ENCODE data around the gene LRPPRC.
"Not testable (repeated sequence)": the region's sequence is repeated elsewhere in the genome, so short reads cannot be mapped to it uniquely, and the experiment has no call there.

The LRPPRC gene

DNA sequence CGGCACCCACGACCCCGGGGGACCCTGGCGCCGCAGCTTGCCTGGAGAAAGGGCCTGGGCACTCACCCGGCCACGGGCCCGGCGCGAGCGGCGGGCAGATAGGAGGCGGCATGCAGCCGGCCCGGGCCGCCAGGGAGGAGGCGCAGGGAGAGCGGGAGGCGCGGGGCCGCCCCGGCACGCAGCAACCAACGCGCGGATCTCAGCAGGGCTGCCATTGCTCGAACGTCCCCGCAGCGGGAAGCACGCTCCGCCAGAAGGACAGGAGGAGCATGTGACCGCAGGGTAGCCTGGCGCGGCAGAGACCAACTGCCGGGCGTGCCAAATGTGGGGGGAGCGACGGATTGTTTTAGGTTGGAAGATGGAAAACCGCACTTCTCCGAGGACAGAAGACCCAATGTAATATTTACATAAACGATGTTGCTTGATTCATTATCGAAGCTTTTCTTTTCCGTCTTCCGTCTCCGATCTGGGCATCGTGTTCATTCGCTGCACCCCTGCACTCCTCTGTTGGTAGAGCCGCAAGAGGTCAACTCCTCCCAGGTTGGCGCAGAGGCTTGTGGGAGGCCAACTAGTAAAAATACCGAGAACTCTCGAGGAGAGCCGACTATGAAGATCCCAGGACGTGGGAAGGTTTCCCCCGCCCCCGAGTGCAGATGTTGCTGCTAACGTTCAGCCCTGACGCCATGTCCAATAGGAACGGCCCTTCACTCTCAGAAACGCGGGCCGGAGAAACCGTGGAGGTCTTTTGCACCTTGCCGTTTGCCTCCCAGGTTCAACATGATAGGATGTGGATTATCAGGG is at the start of gene LRPPRC:
Gene LRPPRC, minus strand, starts transcription at position 257 of the 801 bp plus-strand sequence. Its CDS starts 42 bp downstream, at position 215.
- in situ Hi-C loops (cut with MboI; ENCODE audit: low pct_unique_long_range_greater_than_20kb, low sequenced_read_pairs) = no loop called here
- DNase-seq = peak; percentile 95

DNA sequence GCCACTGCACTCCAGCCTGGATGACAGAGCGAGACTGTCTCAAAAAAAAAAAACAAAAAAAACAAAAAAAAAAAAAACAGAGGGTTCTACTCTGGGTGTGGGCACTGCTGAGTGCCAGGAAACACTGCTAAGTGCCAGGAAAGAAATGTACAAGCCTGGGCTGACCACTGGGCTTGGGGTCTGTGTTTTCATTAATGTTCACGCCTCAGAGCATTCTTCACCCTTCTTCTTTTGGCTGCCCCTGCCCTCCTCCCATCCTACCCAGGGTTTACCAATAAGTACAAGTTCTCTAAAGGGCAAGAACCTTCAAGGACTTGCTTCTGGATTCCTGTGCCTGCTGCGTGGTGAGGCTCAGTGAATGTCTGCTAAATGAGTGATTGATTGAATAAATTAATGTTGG is 49.3 kb upstream of the LRPPRC start:
- in situ Hi-C loops (cut with MboI; ENCODE audit: low pct_unique_long_range_greater_than_20kb, low sequenced_read_pairs) = no loop called here
- no peak for DNase-seq

DNA sequence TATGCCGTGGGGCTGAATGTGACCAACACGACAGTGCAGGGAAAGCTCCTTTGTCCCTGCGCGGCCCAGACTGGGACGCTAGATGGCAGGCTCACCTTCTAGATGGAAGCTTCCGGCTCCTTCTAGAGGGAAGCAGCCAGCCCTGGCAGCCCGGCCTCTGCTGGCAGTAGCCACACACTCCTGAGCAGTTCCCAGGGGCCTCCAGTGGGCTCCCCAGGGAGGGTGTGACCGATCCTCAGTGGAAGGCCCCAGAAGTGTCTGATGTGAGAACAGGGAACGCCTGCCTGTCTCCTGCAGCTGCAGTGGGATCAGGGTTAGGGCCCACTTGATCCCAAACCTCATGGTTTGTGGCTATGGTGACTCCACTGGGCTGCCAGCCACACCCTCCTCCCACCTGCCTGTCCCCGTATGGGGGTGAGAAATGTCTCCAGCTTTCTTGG is 48.5 kb upstream of the LRPPRC start:
- peak; percentile 86 for DNase-seq
- in situ Hi-C loops (cut with MboI; ENCODE audit: low pct_unique_long_range_greater_than_20kb, low sequenced_read_pairs) = no loop called here

DNA sequence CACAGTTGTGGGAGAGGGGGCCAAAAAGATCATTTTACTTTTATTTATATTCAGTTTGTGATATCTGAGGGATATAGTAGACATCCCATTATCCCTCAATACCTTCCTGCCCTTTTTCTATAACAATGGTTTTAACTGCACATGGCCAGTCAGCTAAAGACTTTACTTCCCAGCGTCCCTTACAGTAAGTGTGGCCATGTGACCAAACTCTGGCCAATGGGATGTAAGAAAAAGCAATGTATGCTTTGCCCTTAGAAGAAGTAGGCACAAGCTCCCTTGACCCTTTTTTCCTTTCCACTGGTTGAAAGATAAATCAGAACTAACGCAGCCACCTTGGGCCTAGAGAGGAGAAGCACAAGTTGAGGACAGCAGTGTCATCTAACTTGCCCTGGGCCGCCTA is 44.6 kb upstream of the LRPPRC start:
- DNase-seq = no peak

DNA sequence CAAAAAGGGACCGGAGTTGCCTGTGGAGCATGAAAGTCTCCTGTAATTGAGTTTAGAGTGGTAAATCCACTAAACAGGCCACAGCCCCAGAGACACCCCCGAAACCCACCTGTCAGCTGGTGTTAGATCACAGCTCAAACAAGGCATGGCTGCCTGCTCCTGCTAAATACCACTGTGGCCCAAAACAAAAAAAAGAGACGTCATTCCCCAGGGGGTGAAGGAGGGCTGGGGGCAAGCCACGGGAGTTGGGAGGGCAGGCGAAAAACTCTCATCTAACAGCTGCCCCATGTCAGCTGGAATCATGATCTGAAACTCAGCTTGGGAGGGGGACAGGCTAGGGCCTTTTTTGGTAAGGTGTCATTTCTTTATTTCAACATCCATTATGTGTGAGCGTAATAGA is 42.5 kb upstream of the LRPPRC start:
- no peak for DNase-seq
- in situ Hi-C loops (cut with MboI; ENCODE audit: low pct_unique_long_range_greater_than_20kb, low sequenced_read_pairs) = no loop called here

More for the DNA sequence above, 44.6 kb upstream of the LRPPRC start:
- in situ Hi-C loops (cut with MboI; ENCODE audit: low pct_unique_long_range_greater_than_20kb, low sequenced_read_pairs) = no loop called here

DNA sequence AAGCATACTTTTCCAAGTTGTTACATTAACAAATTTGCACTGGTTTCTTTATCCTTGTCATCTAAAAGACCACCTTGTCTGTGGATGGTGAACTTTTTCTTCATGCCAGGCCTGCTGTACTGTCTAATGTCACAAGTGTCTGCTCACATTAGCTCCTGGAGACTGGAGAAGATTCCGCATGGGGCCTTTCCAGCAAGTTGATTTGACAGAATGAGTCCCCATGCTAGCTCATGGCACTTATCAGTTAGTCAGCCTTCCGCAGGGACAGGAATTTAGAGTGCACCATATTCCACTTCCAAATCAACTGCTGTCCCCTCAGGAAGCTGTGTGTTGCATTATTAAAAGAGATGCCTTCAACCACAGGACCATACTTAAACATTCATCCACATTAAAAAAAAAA is 41.4 kb upstream of the LRPPRC start:
- in situ Hi-C loops (cut with MboI; ENCODE audit: low pct_unique_long_range_greater_than_20kb, low sequenced_read_pairs) = no loop called here
- no peak for DNase-seq

DNA sequence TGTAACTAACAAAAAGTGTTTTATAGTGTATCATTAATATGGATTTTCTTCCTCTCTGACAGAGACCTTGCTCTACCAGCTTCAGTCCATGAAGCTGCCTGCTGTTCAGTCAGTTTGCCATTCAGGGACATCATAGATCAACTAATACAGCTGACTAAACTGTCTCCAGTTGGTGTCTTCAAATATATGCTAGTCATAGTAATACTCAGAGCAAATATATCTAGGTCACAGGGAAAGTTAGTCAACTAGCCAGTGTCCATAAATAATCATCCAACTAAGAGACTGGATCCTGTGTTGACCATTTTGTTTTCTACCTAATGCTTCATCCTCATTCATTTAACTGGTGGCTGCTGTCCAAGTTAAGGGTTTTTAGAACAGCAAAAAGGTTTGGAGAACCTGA is 38.2 kb upstream of the LRPPRC start:
- no peak for DNase-seq
- in situ Hi-C loops (cut with MboI; ENCODE audit: low pct_unique_long_range_greater_than_20kb, low sequenced_read_pairs) = no loop called here

DNA sequence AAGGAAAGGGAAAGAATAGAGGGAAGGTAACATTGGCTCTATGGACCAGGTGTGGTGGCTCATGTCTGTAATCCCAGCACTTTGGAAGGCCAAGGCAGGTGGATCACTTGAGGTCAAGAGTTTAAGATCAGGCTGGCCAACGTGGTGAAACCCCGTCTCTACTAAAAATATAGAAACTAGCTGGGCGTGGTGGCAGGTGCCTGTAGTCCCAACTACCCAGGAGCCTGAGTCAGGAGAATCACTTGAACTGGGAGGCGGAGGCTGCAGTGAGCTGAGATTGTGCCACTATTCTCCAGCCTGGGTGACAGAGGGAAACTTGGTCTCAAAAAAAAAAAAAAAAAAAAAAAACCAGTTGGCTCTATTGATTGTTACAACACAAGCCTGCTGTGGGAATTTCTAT is 31.3 kb upstream of the LRPPRC start:
- in situ Hi-C loops (cut with MboI; ENCODE audit: low pct_unique_long_range_greater_than_20kb, low sequenced_read_pairs); DNase-seq: not testable (repeated sequence)

DNA sequence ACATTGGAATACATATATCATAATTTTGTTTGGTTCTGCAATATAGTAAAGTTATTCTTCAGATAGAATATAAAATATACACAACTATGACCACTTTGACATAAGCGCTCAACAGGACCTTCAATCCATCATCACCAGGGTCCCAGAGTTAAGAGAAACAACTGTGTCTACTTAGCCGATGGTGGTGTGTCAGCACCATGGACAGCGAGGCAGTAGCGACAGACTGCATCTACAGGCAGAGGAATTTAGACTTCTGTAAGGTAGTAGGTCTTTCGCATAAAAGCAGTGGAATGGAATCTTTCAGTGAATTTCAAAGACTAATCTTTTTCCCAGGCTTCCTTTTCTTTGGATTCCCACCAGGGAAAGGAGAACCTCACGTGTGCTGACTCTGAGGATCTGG is 20.5 kb upstream of the LRPPRC start:
- DNase-seq = peak; percentile 56
- in situ Hi-C loops (cut with MboI; ENCODE audit: low pct_unique_long_range_greater_than_20kb, low sequenced_read_pairs) = no loop called here

DNA sequence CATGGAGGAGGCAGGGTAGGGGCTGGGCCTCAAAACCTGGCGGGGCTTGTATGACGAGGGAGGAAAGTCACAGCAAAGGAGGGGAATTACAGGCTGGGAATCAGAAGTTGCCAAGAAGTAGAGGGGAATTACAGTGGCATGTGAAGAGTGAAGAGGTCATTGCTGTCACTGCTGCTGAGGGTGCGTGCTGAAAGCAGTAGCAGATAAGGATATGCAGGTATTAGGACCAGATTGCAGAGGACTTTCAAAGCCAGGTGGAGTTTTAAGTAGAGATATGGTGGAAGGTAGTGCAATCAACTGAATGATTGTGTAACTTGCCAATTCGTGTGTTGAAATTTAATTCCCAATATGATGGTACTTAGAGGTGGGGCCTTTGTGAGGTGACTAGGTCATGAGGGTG is 19.4 kb upstream of the LRPPRC start:
- DNase-seq = no peak
- in situ Hi-C loops (cut with MboI; ENCODE audit: low pct_unique_long_range_greater_than_20kb, low sequenced_read_pairs) = no loop called here

DNA sequence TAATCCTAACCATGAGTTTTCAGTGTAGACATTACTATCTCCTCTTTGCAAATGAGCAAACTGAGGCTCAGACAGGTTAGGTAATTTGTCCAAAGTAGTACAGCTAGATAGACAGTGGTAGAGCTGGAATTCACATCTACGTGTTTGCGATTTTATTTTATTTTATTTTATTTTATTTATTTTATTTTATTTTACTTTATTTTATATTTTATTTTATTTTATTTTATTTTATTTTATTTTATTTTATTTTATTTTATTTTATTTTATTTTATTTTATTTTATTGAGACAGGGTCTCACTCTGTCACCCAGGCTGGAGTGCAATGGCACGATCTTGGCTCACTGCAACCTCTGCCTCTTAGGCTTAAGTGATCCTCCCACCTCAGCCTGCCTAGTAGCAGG is 17.4 kb upstream of the LRPPRC start:
- in situ Hi-C loops (cut with MboI; ENCODE audit: low pct_unique_long_range_greater_than_20kb, low sequenced_read_pairs) = not testable (repeated sequence)

DNA sequence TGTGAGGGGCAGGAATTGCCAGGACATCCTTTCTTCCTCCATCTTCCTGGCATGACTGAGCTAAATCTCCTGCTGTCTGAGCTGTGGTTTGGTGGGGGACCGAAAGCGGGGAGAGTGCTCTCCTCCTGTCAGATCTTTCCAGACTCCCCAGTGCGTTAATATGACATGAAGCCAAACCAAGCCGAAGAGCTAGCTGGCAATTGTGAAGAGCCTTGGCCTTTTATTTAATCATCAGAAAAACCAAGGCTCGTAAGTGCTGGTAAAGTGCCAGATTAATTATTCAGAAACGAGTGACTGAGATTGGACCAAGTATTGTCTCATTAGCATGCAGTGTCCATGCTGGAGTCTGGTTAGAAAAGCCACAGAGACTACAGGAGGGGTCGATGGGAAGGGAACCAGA is 14.5 kb upstream of the LRPPRC start:
- in situ Hi-C loops (cut with MboI; ENCODE audit: low pct_unique_long_range_greater_than_20kb, low sequenced_read_pairs) = no loop called here

More for the DNA sequence above, 17.4 kb upstream of the LRPPRC start:
- not testable (repeated sequence) for DNase-seq

DNA sequence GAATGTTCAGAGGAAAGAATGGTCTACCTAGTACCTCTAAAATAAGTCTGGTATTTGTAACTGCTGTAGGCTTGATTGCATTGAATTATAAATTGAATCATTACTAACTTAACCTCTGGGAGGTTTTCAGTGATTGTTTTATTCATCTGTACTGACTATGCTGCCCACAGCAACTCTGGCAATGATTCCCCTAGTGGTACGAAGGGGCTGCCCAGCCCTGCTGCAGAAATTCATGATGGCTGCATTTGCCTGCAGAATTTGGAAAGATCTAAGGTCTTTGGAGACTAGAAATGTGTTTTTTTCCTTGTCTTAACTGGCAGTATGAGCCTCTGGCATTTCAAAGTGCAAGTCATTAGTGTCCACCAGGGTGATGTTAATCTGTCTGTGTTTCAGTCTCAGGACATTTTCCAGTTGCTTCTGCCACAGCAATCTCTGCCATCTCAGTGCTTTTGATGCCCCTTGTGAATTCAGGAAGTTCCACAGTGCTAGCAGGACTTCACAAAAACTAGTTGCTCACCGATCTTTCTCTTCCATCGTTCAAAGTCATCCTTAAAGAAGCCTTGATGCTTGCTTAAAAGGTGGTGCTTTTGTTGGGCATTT is 13.4 kb upstream of the LRPPRC start:
- in situ Hi-C loops (cut with MboI; ENCODE audit: low pct_unique_long_range_greater_than_20kb, low sequenced_read_pairs) = no loop called here
- no peak for DNase-seq

More for the DNA sequence above, 14.5 kb upstream of the LRPPRC start:
- no peak for DNase-seq

DNA sequence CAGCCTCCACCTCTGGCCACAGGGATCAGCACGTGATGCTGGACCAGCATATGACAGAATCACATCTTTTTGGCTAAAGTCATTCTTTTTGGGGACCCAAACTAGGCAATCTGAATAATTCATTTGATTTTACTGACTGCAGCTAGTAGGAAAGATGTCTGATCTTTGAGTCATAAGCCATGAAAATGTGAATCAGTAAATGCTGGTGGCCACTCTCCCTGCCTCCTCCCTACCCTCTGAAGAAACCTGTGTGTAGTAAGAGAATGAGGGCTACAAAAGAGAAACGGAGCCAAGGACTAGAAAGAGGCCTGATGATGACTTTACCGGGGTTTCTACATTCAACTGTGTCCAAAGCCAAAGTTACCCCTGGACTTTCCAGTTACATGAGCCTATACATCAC is 10.1 kb upstream of the LRPPRC start:
- DNase-seq = no peak
- in situ Hi-C loops (cut with MboI; ENCODE audit: low pct_unique_long_range_greater_than_20kb, low sequenced_read_pairs) = no loop called here

DNA sequence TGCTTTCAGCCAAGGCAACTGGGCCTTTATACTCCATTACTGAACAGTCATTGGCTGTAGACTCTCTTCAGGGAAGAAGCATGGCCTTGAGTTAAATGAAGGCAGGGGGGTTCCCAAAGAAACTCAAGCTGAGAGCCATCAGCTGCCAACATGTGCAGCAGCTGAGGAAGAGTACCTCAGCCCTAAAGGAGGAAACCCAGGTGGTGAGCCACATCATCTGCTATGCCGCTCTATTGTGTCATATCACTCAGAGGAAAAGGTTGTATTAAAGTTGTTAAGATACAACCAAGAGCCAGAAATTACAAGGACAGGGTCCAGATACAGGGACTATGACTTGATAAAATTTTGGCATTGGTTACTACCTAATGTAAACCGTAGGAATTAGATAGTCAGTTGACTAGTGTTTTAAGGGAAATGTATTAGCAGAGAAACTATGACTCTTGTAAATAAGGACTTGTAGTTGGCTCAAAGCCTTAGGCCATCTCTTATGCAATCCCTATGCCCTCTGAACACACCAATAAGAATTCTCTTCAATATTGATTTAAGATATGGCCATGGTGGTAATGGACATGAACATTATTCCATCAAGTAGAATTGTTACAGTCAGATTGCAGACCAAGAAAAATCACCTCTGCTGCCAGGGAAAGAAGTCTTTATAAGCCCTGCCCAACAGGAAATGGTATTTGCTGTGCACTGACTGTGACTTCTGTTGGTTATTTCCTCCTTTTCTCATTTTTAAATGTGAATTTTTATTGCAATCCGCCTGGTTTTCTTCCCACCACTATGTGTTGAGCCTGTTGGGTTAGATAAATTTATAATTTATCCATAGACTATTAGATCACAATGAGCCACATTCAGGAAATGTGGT is 9.2 kb upstream of the LRPPRC start:
- DNase-seq = peak; percentile 36
- in situ Hi-C loops (cut with MboI; ENCODE audit: low pct_unique_long_range_greater_than_20kb, low sequenced_read_pairs) = no loop called here

DNA sequence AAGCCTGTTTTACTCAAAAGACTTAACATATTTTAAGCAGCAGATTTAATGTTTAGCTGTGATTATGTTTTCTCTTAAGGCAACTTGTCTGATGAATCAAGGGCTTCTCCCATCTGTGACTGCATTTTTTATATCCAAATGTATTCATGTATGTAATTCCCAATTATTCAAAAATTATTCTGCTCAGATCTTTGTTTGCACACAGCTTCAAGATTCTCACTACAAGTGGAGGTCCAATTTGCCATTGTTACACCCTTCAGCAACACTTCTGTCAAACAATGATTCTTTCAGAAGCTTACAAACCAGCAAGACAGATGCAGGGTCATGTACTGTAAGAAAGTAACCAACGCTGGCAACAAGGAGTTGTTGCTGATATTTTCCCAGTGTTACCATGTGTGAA is 5.9 kb upstream of the LRPPRC start:
- DNase-seq = no peak
- in situ Hi-C loops (cut with MboI; ENCODE audit: low pct_unique_long_range_greater_than_20kb, low sequenced_read_pairs) = no loop called here

DNA sequence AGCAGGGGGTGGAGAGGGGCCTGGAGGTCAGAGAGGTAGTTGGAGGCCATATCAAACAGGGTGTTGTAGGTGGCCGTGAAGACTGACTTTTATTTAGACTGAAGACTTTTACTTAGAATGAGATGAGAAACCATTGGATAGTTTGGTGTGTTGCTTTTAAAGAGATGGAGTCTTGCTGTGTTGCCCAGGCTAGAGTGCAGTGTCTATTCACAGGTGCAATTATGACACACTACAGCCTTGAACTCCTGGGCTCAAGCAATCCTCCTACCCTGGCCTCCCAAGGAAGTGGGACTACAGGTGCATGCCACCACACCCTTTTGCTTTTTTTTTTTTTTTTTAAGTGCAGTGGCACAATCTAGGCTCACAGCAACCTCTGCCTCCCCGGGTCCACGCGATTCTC is 2.5 kb upstream of the LRPPRC start:
- in situ Hi-C loops (cut with MboI; ENCODE audit: low pct_unique_long_range_greater_than_20kb, low sequenced_read_pairs) = no loop called here
- no peak for DNase-seq

DNA sequence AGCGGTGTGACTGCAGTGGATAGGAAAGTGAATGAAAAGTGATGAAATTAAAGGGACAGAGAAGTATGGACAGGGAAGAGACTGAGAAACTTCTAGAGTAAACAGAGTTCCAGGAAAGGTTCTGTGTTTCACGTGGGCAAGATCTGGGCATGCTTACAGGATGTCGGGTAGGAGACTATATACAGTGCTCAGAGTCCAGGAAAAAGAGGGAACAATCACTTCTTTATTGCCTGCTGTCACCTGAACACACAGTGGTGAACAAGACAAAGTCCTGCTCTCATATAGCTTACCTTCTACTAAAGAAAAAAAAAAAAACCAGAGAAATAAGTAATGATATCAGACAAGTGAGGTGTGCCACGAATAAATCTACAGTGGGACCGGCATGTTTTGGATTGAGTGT is 2.4 kb downstream of the LRPPRC start:
- in situ Hi-C loops (cut with MboI; ENCODE audit: low pct_unique_long_range_greater_than_20kb, low sequenced_read_pairs) = no loop called here
- no peak for DNase-seq

DNA sequence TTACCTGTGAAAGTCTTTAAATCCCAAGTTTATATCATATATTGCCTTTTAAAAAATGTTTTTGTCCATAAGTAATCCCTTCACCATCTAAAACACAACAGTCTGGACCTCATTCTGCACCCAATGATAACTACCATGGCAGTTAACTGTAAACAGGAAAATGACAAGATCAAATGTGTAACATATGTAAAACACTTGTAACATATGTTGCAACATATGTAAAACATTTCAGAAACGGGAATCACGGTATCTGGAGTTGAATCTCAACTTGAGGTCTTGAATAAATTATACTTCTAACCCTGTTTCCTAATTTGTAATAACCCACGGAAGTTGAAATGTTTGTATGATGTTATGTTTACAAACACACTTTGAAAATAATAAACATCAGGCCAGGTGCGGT is 6.2 kb downstream of the LRPPRC start:
- in situ Hi-C loops (cut with MboI; ENCODE audit: low pct_unique_long_range_greater_than_20kb, low sequenced_read_pairs) = no loop called here
- no peak for DNase-seq

DNA sequence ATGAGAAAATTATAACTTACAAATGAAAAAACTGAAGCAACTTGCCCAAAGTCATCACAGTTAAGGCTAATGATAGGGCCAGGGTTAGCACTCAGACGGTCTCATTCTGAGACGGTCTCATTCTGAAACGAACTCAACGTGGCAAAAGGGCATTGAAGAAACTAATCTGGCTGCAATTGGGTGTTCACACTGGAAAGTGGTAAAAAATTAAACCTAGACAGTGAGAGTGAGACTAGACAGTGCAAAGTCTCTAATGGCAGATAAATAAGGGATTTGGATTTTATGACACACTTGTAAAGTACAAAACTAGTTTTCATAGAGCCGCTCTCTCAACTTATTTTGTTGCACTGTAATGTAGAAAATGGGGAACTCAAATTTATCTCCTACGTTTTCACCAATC is 9.2 kb downstream of the LRPPRC start:
- DNase-seq = no peak
- in situ Hi-C loops (cut with MboI; ENCODE audit: low pct_unique_long_range_greater_than_20kb, low sequenced_read_pairs) = no loop called here

All from KBM-7 (cell line).